Measurements from ENCODE around the gene SDC4.

Gene SDC4

GRCh38 chr20:45347297-45347935, 808 bp downstream of the SDC4 start:
- no peak for TF ChIP-seq CTCF (IDR thresholded peaks at IDR 0.05; ENCODE audit: insufficient read depth, low read length, poor library complexity, severe bottlenecking)
- DNase-seq (ENCODE audit: extremely low read depth, insufficient read length), result no peak
- H3K27me3 ChIP-seq (replicated peaks; ENCODE audit: control insufficient read depth, insufficient read depth, low read length), result no peaks in the 10 kb centered on the region
- H3K36me3 ChIP-seq (ENCODE audit: control insufficient read depth, insufficient read depth, low read length), result no peaks in the 10 kb centered on the region
- H3K4me3 ChIP-seq (replicated peaks; ENCODE audit: low read depth, low read length), result peak overlapping the region; percentile 54

GRCh38 chr20:45346851-45347250, 1.4 kb downstream of the SDC4 start:
- H3K27me3 ChIP-seq (replicated peaks; ENCODE audit: control insufficient read depth, insufficient read depth, low read length), result no peaks in the 10 kb centered on the region
- H3K4me3 ChIP-seq (replicated peaks; ENCODE audit: low read depth, low read length), result no peak overlapping the region
- no peaks in the 10 kb centered on the region for H3K36me3 ChIP-seq (ENCODE audit: control insufficient read depth, insufficient read depth, low read length)
- no peak for TF ChIP-seq CTCF (IDR thresholded peaks at IDR 0.05; ENCODE audit: insufficient read depth, low read length, poor library complexity, severe bottlenecking)
- DNase-seq (ENCODE audit: extremely low read depth, insufficient read length), result no peak

DNA sequence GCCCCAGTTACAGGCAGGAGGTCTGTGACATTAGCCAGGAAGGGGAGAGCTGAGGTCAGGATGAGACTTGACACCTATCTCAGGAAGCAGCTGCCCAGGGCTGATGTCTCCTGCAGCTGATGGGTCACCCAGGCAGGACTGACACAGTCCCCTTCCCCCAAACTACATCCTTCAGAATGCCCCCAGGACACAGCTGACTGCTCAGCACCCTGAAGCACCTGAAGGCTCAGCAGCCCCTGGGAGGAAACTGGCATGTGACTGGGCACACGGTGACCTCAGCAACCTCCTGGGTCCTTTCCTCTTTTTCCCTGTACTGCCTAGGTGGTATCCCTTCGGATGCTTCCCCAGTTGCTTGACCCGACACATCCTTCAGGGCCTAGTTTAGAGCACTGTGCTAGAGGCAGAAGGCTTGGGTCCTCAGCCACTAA, 1.9 kb downstream of the SDC4 start:
- no peak for DNase-seq (ENCODE audit: extremely low read depth, insufficient read length)
- no peaks in the 10 kb centered on the region for H3K36me3 ChIP-seq (ENCODE audit: control insufficient read depth, insufficient read depth, low read length)
- TF ChIP-seq CTCF (IDR thresholded peaks at IDR 0.05; ENCODE audit: insufficient read depth, low read length, poor library complexity, severe bottlenecking), result no peak
- no peaks in the 10 kb centered on the region for H3K27me3 ChIP-seq (replicated peaks; ENCODE audit: control insufficient read depth, insufficient read depth, low read length)
- H3K4me3 ChIP-seq (replicated peaks; ENCODE audit: low read depth, low read length), result no peak overlapping the region

- DNase-seq (ENCODE audit: extremely low read depth, insufficient read length), result no peak
- H3K27me3 ChIP-seq (replicated peaks; ENCODE audit: control insufficient read depth, insufficient read depth, low read length), result no peaks in the 10 kb centered on the region
- no peak for TF ChIP-seq CTCF (IDR thresholded peaks at IDR 0.05; ENCODE audit: insufficient read depth, low read length, poor library complexity, severe bottlenecking)
- no peak overlapping the region for H3K4me3 ChIP-seq (replicated peaks; ENCODE audit: low read depth, low read length)
- no peaks in the 10 kb centered on the region for H3K36me3 ChIP-seq (ENCODE audit: control insufficient read depth, insufficient read depth, low read length)
Measured at GRCh38 chr20:45345104-45345936, 2.9 kb downstream of the SDC4 start.

- Histone ChIP-seq H3K4me3 (replicated peaks; ENCODE audit: low read depth, low read length) (no peak overlapping the region), H3K36me3 (ENCODE audit: control insufficient read depth, insufficient read depth, low read length) (no peaks in the 10 kb centered on the region), H3K27me3 (replicated peaks; ENCODE audit: control insufficient read depth, insufficient read depth, low read length) (no peaks in the 10 kb centered on the region; the same call in 1 of the 2 replicates)
- no peak for DNase-seq (ENCODE audit: extremely low read depth, insufficient read length)
- no peak for TF ChIP-seq CTCF (IDR thresholded peaks at IDR 0.05; ENCODE audit: insufficient read depth, low read length, poor library complexity, severe bottlenecking)
Measured at GRCh38 chr20:45344168-45344860, 3.9 kb downstream of the SDC4 start.
